NCI-H1048 (cell line): Measurements from ENCODE around the gene NAIF1.
A peak's percentile ranks its signal among the peaks of the same experiment; 100 is the strongest.

Source experiments
- DNase-seq: peaks from one replicate; lab custom pipeline; 2025; lab: John Stamatoyannopoulos, UW

The NAIF1 gene

DNA sequence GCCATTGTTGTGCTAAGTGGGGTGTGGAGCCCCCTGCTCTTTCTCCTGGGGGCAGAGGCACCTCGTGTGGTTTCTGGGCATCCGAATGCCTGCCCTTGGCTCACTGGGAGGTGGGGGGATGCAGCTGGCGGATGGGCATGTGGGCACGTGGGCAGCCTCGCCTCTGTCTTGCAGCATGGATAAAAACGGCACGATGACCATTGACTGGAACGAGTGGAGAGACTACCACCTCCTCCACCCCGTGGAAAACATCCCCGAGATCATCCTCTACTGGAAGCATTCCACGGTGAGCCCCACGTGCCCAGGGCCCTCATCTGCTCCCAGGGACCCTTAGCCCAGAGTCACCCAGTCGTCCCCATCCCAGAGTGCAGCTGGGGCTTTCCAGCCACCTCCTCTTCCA lies 35.1 kb upstream of the NAIF1 start:
- DNase-seq, result no peak

DNA sequence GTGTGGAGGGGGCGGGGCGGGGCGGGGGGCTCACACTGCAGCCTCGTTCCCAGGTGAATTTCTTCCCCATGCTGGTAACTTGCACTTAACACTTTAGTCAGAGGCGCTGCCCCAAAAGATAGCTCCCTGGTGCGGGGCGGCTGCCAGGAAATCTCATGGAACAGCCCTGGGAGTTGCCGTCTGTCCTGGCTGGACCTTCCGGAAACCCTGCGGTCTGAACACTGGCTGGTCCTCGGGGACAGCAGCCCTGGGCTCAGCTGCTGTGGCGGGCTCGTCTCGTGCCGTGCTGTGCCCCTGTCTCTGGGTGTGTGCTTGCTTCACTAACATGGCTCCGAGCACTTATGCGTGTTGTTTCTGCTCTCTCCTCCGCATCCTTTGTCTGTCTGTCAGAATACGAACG lies 34.6 kb upstream of the NAIF1 start:
- no peak for DNase-seq

GRCh38 chr9:128101231-128101661 lies 34.1 kb upstream of the NAIF1 start:
- DNase-seq, result no peak

DNA sequence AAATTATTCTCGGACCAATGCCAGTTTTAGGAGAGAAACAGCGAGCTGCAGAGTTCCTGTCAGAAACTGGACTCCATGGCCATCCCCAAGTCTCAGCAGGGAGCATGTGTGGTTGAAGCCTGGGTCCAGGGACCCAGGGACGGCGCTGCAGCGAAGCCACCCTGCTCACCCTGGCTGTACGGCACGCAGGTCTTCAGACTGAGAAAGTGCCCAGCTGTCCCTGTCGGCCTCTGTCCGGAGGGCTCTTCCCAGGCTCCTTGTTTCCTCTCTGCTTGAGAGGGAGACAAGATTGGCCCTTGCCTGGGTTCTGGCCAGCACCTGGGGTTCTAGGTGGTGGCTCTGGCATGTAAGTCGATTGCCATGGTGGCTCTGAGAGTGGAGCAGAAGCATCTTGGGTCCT lies 33.5 kb upstream of the NAIF1 start:
- no peak for DNase-seq

DNA sequence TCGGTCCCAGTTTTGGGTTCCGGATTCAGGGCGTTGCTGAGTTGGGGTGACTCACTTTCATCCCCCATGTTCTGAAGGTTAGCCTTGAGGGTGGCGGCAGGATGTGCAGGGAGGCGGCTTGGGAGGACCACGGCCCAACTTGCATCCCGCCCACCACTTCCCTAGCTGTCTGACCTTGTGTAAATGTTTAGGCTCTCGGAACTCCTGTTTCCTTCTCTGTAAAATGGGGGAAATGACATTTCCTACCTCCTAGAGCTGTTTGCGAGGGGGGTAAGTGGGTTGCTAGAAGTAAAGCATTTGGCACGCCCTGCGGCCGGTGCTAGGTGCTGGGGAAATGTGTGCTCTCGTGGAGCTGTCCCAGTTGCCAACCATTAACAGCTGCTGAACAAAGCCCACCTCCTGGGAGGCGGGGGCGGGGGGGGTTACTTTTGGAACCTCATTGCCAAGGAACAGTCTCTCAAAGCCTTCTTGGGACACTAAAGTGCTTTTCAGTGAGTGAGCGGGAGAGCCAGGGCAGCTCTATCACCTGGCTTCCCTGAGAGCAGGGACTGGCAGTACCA lies 32.9 kb upstream of the NAIF1 start:
- no peak for DNase-seq

DNA sequence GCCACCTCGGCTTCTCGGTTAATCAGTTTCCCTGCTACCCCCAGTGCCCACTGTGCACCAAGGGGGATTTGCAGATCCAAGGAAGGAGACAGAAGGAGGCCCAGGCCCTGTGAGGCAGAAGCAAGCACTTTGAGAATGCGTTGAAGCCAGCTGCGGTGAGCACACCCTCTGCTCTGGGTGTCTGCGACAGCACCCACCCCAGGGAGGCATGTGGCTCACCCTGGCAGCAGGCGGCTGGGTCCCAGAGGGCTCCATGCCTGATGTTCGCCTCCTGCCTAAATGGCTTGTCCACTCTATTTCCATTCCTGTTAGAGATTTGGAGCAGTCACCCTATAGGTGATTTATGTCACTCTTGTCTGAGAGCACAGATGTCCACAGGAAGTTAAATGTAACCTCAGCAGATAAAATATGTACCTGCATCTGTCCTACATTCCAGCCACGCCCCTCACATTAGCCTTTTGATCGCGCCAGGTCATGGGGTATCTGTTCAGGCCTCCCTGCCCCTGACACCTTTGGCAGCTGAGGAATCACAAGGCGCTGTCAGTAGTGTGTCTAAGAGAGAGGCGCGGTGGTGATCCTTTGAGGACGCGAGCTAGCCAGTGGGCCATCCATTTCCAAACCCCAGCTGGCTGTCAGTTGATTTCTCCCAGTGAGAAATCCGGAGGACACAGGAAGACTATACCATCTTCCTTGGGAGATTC lies 32.3 kb upstream of the NAIF1 start:
- DNase-seq, result no peak

- DNase-seq, result peak; percentile 93
These were observed 31.4 kb upstream of the NAIF1 start for GRCh38 chr9:128098297-128099230.

DNA sequence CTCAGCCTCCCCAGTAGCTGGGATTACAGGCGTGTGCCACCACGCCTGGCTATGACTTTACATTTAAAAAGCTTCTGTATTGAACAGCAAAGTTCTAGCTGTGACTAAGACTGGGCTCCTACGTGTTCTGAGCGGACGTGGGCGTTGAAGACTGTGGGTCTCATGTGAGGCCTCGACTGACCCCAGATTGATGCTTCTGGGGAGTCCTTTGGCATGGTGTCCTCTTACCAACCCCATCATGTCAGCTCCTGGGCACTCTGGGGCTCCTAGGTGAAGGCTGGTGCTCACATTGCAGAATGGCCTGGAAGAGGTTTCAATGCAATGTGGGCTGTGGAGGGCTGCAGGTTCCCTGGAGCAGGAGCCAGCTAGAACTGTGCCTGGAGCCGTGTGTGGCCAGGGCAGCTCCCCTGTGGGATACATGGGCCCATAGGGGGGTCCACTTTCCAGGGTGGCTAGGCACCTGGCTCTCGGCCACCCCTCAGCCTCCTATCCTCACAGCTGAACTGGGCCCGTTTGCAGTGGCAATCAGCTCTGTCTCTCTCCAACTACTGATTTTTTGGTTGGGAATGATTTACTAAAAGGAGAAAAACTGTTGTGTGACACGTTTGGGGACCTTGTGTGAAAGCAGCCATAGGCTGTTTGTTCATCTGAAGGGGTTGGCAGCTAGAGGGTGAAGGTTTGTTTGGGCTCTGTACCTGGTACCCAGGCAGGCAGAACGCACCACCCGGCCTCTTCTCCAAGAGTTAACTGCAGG lies 30.6 kb upstream of the NAIF1 start:
- no peak for DNase-seq

DNA sequence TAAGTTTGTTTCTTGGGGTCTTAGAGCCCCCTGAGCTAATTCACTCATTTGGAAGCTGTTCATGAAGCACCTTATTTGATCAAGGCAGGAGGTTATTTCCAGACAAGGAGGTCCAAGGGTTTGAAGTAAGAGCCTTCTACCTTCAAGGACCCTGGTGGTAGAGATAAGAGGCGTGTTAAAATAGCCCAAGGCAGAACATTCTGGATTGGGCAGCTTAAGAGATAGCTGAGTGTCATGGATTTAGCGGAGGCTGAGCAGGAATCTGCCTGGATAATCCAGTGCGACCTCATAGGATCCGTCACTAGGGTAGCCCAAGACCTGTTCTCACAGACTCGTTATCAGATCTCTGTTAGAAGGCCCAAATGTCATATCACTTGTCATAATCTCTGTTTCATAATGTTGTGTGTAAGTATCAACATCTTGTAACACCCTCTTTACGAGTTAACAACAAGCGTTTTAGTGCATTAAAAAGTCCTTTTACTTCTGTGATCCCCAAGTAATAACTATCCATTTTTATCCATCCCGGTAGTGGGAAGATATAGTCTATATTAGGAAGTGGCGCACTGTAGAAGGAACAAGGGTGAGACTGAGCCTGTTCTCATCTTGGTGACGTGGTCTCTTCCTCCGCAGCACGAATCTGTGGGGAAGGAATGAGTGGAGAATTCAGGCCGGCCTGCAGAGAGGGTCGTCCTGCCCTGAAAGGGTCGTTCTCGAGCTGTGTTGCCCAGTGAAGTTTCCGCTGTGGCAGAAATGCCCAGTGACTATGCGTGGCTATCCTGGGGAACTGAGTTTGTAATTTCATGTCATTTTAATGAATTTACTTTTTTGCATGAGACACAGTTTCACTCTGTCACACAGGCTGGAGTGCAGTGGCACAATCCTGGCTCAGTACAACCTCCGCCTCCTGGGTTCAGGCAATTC lies 29.8 kb upstream of the NAIF1 start:
- no peak for DNase-seq

DNA sequence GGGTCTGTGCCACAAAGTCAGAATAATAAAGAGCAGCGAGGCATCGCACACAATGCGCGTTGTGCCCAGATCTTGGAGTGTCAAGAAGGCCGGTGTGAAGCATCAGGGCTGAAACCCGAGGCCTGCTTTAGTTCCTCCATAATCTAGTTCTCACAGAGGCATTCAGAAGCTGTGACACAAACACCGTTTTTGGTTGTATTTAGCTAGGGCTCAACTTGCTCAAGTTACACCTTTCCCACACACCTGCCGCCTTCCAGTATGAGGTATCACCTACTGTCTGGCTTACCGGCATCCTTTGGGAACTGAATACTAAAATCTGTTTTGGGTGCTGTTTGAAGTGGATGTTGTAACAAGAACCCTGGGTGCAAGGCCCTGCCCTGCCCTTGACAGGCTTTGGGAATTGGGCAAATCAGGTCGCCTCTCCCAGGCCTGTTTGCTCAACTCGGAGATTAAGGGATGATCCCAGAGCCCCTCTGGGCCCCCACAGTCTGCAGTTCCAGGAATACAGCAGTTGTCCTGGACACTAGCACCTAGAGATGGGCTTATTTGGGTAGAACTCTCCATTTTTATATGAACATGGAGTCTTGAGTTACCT lies 27.9 kb upstream of the NAIF1 start:
- DNase-seq, result no peak

GRCh38 chr9:128094166-128094949 lies 27.2 kb upstream of the NAIF1 start:
- peak; percentile 91 for DNase-seq

- DNase-seq, result no peak
These were observed 25.9 kb upstream of the NAIF1 start for GRCh38 chr9:128093011-128093410.

DNA sequence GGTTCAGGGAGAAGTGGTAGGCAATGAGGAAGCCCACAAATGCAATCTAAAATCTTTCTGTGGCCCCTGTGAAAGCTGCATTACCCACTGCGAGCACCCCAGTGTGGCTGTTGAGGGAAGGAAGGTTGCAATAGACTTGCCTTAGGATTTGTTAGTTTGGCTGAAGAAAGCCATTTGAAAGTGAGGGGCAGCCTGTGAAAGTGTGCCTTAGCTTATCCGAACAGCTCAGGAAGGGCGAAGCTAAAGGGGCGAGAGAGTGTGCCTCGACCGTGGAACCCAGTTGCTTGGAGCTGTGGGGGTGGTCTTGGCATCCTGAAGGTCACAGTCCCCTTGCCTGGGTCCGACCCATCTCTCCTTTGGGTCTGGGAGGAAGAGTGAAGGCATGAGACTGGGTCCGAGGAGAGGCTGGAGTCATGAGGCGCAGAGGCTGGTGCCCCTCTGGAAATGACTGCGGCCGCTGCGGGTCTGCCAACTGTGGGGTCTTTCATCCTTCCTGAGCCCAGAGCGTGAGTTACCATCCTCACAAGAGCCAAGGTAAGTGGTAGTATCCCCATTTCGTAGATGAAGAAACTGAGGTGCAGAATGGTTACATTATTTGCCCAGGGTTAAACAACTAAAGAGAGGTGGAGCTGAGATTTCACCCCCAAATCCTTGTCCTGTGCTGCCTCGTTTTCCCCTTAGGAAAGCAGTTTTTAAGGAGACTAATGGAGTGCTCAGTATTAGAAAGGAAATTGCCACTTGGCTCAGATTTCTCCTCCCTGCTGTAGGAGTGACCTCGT lies 25.3 kb upstream of the NAIF1 start:
- DNase-seq, result no peak

GRCh38 chr9:128091571-128091970 lies 24.5 kb upstream of the NAIF1 start:
- no peak for DNase-seq

- no peak for DNase-seq
These were observed 24.0 kb upstream of the NAIF1 start for GRCh38 chr9:128091144-128091543.

DNA sequence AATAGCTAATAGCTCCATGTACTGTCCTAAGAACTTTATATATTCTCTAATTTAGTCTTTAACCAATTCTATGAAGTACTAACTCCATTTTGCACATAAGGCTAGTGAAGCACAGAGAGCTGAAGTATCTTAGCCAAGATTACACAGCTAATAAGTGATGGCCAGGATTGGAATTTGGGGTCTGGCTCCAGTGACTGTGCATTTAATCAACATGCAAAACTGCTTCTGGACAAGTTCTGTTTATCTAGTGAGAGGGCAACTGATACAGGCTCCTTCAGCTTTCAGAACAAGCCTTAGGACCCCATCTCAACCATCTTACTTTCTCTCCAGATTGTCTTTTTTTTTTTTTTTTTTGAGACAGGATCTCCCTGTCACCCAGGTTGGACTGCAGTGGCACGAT lies 22.2 kb upstream of the NAIF1 start:
- DNase-seq, result no peak

- no peak for DNase-seq
These were observed 21.3 kb upstream of the NAIF1 start for GRCh38 chr9:128088253-128088945.

- no peak for DNase-seq
These were observed 20.1 kb upstream of the NAIF1 start for GRCh38 chr9:128087262-128087661.

- DNase-seq, result no peak
These were observed 18.8 kb upstream of the NAIF1 start for GRCh38 chr9:128085943-128086342.
